GM18508 (cell line): Measurements from ENCODE around the gene AUP1.

ENCODE experiments used
- ATAC-seq: cut with Tn5 transposase; IDR thresholded peaks from one replicate; pipeline ENCODE4 v1.9.1; 2021; ENCODE audit warnings: moderate number of reproducible peaks; ENCODE audit not compliant: insufficient read depth, unreplicated experiment

The AUP1 gene

DNA sequence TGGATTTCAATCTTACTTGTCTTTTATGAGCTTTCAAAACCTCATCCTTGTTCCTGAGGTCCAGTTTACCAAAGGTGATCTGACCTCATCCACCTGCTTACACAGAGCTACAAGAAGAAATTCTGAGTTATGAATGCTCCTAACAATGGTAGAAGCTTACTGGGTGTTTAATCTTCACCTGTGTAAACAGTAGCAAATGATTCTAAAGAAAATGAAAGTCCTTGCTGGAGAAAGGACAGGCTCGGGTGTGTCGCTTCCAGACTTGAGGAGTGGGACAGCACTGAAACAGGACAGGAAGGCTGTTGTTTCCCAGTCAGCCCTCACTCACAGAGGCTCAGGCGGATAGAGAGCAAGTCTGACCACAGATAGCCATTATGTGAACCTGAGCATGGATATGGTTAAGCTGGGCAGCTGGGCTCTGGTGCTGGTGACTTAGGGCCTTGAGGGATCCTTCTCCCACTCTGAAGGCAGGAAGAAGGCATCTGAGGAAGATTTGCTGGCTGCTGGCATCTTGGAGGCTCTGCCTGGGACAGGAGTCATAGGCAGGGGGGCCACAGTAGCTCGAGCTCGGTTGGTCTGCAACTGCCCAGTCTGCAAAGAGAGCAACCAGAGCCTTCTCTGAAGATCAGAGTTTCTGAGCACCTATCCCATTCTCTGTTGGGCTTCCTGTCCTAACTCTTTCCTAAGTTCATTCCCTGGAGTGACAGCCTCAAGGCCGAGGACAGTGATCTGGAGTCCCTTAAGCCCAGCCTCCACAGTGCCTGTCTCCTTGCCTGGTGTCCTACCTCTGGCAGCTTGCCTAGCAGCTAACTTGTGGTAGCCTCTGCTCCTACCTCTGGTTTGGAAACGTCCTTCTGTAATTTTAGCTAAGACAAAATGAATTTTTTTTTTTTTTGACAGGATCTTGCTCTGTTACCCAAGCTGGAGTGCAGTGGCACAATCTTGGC is 29.1 kb upstream of the AUP1 start:
- no peak for ATAC-seq

DNA sequence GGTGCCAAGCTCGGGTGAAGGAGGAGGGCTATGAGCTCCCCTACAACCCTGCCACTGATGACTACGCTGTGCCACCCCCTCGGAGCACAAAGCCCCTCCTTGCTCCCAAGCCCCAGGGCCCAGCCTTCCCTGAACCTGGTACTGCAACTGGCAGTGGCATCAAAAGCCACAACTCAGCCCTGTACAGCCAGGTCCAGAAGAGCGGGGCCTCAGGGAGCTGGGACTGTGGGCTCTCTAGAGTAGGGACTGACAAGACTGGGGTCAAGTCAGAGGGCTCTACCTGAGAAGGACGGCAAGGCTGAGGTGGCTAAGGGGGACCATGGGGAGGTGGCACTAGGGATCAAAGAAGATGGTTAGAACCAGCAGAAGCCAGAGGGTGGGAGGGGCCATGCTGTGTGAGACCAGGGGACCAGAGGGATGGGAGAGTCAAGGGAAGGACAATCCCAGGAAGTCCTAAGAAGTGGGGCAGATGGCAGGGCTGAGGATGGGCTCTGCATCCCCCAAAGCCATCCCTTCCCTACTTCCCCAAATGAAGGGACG is 27.4 kb upstream of the AUP1 start:
- ATAC-seq, result no peak

DNA sequence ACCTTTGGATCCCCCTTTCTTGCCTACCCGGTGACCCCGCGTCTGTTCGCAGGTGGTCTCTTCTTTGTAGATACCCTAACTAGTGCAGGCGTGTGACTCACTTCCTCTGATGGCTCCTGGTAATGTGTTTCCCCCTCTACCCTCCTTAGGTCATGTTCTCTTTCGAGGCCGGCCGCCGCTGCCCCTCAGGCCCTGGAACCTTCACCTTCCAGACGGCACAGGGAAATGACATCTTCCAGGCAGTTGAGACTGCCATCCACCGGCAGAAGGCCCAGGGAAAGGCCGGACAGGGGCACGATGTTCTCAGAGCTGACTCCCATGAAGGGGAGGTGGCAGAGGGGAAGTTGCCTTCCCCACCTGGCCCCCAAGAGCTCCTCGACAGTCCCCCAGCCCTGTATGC is 26.7 kb upstream of the AUP1 start:
- ATAC-seq, result no peak

DNA sequence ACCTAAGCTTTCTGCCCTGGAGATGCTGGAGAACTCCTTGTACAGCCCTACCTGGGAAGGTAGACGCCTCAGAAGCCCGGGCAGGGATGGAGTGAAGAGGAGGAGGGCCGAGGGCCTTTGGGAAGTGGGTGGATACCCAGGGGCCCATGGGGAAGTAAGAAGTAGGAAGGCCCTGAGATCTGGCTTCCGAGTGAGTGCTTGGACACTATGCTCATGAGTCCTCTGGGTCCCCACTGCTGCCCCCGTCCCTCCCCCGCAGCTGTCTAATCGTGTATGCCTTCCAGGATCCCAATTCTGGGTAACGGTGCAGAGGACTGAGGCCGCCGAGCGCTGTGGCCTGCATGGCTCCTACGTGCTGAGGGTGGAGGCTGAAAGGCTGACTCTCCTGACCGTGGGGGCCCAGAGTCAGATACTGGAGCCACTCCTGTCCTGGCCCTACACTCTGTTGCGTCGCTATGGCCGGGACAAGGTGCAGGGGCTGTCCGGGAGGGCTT is 26.2 kb upstream of the AUP1 start:
- no peak for ATAC-seq

DNA sequence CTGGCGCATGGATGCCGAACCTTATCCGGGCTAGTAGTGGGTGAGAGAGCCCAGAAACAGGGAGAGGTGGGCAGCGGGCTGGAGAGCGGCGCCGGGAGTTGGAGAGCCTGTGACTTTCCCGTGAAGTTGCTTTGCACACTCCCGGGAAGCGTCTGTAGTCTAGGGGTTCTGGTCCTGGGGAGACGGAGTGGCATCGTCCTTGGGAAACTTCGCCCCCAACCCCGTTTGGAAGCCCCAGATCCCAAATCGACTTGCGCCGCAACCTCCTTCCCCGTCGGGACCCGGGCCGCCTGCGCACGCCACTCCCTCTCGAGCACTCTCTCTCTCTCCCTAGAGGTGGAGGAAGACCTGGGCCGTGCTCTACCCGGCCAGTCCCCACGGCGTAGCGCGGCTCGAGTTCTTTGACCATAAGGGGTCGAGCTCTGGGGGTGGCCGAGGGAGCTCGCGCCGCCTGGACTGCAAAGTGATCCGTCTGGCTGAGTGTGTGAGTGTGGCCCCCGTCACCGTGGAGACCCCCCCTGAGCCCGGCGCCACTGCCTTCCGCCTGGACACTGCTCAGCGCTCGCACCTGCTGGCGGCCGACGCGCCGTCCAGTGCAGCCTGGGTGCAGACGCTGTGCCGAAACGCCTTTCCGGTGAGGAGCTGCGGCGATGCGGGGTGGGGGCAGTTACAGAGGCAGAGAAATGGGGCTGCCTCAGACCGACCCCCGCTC is 25.5 kb upstream of the AUP1 start:
- ATAC-seq, result no peak

DNA sequence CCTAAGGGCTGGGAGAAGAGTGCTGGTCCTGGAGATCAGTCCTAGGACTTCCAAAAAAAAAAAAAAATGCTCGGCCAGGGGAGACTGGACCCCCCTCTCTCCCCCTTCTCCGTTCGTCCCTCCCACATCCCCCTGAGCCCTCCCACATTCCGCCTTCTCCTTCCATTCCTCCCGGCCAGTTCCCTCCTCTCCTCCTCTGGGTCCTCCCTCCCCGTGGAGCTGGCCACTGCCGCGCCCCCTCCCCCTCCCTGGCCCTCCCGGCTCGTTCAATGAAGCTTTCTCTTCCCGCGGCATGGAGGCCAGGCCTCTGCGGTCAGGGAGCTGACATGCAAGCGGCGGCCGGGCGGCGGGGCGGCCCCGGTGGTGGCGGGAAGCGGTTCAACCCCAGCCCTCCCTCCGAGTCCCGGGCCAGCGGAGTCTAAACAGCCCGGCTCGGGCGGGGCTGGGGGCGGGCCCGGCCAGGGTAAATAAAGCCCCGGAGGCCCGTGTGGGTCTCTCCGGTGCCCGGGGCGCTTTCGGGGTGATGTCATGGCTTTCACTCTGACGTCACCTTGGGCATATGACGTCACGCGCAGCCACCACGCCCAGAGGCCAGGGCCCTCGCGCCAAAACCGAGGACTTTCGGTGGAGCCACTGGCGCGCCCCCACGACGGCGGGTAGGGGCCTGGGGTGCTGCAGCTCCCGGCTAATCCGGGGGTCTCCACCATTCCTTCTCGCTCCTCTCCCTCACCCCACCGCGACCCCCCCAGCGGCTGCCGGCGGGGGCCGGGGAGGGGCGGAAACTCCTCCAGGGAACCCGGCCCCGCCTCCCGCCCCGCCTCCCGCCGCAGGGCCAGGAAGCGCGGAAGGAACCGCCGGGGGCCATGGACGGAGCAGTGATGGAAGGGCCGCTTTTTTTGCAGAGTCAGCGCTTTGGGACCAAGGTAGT is 24.6 kb upstream of the AUP1 start, which contains the start of the genes DOK1 and LOXL3:
TSS of gene DOK1 (plus strand) at position 829 of the 928 bp plus-strand sequence. CDS start at position 864, 35 bp downstream.
TSS of gene LOXL3 (minus strand) at position 51 of the 928 bp plus-strand sequence. CDS start 1,308 bp downstream, outside the sequence.
- ATAC-seq, result no peak

DNA sequence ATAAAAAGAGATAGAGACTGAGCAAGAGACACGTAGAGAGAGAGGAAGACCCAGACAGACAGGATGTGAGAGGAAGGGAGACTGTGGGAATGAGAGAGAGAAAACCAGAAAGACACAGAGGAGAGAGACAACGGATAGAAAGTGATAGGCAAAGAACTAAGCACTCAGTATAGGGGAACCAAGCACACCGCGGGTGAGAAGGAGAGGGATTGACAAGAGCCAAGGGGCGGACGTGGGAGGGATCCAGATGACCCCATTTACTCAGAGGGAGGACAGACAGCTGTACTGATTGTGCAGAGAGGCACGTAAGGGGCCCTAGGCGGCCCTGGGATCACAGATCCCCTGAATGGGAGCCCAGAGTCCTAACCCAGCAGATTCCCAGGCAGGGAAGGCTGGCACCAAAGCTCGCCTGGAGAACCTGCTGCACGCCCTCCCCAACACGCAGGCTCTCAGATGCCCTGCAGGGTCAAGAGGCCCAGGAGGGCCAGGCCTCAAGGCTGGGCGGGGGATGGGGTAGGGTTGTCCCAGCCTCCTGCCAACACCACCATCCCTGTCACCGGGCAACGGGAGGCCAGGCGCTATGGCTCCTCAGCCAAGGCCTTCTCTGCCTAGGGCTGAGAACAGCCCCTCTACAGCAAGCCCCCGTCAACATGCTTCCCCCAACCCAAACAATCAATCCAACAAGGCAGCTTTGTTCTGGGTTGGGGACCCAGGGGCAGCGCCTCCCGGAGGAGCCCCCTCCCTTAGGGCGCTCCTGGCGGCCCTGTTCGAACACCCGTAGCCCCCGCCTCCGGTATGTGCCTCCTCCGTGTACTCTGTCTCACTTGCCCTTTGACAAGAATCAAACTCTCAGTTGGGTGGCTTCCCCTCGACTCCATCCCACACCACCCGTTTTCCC is 23.7 kb upstream of the AUP1 start:
- ATAC-seq, result no peak

DNA sequence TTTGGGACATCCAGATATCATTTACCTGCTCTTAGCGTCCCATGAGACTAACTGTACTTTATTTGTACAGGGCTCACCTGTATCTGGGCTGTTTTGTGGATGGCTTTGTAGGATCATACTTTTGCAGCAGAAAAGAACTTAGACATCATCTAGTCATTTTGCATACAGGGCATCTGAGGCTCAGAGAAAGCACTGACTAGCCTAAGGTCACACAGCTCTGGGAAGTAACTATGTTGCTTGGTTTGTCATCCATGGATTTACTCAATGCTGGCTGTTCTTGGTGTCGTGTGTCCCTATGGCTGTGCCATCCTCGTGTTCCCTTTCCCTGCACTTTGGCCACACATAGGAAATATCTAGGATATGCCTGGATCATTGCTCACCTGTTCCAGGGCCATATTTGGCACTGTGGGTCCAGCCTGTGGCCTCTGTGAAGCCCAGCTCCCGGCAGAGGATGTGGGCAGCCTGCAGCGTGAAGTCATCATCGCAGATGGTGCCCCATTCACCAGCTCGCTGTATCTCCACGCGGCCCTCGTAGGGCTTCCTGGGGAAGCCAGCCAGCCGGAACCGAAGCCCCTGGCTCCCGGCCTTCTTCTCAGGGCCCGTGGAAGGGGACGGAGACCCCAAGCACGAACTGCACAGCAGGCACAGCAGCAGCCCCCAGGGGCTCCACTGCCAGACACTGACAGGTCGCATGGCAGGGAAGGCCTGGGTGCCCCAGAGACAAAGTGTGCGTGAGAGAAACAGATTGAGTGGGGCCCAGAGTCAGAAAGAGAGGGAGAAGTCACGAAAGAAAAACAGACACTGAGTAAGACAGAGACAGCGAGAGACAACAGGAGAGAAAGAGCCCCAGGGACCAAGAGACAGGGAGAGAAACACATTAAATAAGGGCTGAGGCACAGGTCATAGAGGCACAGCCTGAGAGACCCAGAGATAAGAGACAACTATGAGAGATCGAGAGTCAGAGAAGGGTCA is 22.7 kb upstream of the AUP1 start:
- no peak for ATAC-seq

DNA sequence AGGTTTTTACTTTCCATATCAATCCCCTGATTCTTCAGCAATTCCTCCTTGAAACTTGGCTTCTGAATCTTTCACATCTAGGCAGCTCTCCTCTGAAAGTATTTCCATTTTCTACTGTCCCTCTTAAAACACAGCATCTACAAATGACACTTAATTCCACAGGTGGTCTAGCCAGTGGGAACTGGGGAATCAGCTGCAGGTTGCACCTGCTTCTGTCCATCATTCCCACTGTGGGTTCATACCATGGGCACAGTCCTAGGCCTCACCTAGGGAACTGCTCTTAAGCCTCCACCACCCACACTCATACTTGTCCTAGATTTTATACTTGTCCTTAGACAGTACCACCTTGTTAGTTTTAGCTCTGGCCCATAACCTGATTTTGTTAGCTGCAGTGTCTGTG is 22.0 kb upstream of the AUP1 start:
- no peak for ATAC-seq

DNA sequence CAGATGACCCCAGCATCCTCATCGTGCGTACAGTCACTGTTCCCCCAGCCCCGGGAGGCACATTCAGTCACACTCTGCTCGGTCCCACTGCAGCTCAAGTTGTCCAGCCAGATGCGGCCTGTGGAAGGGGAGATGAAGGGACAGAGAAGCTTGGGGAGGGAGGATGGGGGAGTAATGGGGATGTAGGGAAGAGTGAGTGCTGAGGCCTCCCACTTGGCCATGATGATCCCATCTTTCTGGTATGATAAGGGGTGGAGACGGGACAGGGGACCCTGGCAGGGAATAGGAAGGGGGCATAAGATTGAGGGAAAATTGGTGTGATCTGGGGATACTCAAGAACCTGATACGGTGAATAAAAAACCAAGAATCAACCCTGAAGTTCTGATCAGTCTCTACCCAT is 20.7 kb upstream of the AUP1 start:
- no peak for ATAC-seq

DNA sequence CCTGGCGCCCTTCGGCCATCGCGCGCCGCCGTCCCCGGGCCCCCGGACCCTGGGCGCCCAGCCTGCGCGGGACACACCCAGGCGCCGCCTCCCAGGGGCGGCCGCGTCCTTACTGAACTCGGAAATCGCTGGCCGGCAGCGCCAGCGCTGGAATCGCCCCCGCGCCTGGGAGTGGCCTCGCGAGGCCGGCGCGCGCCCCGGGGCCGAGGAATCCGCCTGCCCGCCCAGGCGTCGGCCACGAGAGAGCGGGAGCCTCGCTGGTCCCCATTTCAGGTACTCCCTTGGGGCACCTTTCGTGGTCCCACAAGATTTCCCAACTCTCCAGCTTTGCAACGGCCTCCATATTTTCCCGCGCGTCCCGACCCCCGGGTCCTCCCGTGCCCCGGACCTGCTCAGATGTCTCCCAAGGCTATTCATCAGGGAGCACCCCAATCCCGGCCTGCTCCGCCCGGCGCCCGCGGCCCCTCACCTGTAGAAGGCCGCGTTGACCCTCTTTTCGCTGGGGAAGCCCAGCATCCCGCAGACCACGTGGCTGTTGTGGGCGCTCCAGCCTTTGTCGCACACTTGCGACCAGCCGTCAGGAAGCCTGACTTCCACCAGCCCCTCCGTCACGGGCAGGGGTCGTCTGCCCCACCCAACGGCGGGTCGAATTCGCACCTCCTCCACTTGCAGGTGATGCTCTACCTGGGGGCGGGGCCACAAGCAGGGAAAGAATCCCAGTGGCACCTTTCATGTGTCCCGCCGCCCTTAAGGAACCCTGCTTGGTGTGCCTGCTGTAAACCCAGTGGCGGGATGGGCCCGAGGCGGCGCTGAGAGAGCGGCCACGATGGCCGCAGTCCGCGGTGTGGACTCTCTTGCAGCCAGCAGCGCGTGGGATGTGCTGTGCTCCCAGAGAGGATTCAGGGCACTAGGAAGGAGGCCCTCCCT is 19.7 kb upstream of the AUP1 start:
- no peak for ATAC-seq

DNA sequence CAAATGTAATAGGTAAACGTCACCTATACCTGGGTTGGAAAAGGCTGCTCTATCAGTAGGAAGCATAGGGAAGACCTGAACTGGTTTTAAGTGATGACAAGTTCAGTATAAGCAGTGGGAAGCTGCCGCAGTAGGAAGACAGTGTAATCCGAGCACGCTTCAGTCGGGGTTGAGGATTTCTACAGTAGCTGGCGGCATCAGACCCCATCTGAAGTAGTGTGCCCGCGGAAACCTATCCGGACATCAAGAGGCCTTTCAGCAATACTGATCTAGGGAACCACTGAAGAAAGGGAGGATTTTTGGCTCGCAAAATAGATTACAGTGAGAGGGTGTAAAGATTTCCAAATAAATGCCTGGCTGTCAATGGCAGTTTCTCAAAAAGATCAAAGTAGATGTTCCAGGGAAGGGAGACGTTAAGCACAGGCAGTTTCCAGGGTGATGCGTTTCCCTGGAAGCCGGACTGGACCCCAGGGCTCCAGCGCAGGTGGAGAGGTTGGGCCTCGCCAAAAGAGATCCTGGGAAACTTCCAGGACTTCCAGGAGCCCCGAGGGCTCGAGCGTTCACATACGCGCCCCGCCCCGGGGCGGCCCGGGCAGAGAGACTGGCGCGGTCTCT is 18.9 kb upstream of the AUP1 start:
- ATAC-seq, result no peak

DNA sequence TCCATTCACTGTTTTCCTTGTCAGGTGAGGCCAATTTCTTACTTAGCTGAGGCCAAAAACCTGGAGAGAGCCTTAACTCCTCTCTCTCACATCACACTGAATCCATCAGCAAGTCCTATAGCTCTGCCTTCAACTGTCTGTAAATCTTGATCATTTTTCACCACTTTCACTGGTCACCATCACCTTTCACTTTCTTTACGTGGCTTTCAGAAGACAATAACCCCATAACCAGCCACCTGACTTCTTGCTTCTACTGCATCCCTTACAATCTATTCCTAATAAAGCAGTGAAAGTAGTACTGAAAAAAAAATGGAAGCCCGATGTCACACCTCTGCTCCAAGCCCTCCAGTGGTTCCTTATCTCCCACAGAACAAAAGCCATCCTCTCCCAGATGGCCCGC is 16.5 kb upstream of the AUP1 start:
- no peak for ATAC-seq

DNA sequence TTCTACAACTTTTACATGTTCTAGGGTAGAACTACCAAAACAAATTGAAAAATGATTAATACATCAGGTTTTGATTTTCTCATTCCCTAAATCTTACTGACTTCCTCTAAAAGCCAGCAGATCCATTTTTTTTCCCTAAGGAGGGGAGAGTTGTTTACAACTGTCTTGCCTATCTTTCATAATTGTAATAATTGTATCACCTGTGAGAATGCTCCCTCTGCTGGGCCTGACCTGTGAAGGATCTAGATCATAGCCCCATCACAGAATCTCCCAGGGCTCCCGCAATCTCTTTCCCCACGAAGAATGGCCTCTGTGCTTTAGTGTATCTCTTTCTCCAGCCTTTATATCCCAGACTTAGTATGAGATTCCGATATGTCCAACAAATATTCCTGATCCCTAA is 15.1 kb upstream of the AUP1 start:
- no peak for ATAC-seq

DNA sequence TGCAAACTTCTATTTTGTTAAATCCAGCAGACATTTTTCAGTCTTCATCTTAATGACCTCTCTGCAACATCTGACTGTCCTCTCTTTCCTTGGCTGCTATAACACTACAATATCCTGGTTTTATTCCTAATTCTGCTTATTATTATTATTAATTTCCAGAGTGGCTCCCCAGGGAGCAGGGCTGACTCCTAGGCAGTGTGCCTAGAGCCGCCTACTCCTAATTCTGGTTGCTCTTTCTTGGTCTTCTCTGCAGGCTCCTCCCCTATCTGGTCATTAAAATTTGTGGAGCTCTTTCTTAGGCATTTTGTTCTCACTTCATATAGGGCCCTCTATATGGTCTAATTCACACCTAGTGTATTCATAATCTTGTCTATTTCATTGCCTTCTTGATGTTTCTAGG is 13.5 kb upstream of the AUP1 start:
- no peak for ATAC-seq

DNA sequence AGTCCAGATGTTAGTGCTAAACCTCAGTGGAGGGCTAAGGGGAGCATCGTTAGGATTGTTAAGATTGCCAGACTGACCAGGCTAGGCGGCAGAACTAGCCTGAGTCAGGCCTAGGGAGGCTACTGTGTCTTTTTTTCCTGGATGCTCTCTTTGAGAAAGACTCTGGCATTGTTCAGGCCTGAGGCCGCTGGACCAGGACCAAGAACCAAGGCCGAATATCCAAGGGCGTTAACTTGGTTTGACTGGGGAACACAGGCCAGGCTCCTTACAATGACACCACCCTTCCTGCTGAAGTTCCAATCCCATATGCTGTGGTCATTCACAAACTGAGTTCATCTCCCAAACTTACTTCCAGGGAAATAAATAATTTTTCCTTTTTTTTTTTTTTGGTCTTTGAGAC is 10.8 kb upstream of the AUP1 start:
- no peak for ATAC-seq
